GM18867 (cell line): ENCODE results near the gene RIOK1.
"Not testable (repeated sequence)": the region's sequence is repeated elsewhere in the genome, so short reads cannot be mapped to it uniquely, and the experiment has no call there.

ENCODE experiments used
- ATAC-seq: cut with Tn5 transposase; IDR thresholded peaks from one replicate; pipeline ENCODE4 v1.9.1; 2021; ENCODE audit warnings: mild to moderate bottlenecking, moderate library complexity; ENCODE audit not compliant: unreplicated experiment

Gene RIOK1

DNA sequence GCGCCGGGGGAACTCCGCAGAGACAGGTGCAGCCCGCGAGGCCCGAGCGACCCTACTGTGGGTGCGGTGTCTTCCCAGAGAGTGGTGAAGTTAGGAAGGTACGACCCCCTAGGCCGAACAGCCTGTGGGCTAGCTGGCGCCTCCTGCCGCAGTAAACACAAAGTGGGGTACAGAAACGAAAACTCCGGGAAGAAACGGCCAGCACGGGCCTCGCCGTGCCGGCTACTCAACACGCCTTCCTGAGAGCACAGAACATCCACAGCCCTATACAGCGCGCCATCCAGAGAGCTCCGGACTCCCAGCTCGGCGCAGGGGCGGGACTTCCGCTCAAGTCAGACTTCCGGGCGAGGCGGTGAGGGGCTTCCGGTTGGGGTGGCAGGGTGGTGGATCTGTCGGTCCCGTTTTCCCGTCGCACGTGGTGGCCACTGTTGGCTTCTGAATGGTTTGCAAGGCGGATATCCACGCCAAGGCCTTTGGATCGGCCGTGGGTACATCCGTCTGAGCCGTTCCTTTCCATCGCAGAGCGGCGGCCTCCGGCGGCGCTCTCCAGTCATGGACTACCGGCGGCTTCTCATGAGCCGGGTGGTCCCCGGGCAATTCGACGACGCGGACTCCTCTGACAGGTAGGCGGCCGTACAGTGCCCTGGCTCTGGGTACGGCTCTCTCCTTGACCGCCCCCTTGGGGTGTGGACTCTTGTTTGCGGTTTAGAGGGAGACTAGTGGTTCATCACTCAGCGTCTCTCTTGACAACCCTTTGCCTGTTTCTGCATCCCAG is at the start of gene RIOK1, which contains the start of gene CAGE1:
Gene RIOK1 (plus strand): TSS at position 358 of the 775 bp plus-strand sequence. CDS start 195 bp downstream, at position 553.
Gene CAGE1 (minus strand): TSS at position 292 of the 775 bp plus-strand sequence. CDS start 2,569 bp downstream, outside the sequence.
- ATAC-seq, result peak; percentile 95

DNA sequence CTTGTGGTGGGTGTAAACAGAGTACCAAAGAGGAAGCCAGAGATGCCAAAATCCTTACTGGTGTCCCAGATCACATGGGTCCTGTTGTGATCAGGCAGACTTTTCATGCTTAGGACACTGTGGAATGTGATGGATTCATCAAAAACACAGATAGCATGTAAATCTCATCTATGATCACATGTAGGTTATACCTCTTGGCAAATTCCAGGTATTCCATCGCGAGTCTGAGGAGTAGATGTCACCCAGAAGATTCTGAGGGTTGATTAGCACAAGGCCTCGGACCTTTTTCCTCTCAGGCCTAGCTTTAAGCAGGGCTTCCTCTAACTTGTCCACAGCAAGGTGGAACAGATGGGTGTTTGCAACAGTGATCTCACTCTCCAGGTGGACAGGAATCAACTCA is 48.3 kb upstream of the RIOK1 start:
- ATAC-seq, result no peak

DNA sequence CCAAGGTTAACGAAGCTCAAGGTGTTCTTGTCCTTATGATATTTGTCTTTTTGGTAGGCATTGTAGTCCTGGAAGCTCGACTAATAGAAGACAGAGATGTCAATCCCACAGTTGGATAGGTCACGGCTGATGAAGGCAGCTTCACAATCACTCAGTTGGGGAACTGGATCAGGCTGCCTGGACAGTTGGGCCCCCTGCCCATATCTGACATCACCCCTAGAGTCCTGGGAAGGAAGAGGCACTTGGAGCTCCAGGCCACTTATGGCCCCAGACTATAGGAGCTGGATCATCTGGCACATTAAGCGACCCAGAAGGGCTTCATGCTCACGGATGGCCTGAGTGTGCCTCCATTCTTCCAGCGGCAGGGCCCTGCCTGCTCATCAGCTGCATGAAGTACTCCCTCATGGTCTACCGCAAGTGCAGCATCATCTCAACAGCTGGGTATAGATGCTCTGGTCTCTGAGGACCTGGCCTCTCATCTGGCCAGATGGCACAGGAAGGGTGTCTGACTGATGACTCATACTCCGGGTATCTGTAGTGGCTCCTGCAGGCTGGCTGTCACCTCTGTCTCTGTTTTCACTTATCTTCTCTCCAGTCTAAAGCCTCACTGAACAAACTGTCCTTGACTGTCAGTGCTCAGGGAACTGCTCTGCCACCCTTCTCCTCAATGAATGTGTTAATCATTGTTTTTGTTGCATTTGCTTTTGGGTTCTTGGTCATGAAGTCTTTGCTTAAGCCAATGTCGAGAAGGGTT is 47.4 kb upstream of the RIOK1 start:
- peak; percentile 96 for ATAC-seq

DNA sequence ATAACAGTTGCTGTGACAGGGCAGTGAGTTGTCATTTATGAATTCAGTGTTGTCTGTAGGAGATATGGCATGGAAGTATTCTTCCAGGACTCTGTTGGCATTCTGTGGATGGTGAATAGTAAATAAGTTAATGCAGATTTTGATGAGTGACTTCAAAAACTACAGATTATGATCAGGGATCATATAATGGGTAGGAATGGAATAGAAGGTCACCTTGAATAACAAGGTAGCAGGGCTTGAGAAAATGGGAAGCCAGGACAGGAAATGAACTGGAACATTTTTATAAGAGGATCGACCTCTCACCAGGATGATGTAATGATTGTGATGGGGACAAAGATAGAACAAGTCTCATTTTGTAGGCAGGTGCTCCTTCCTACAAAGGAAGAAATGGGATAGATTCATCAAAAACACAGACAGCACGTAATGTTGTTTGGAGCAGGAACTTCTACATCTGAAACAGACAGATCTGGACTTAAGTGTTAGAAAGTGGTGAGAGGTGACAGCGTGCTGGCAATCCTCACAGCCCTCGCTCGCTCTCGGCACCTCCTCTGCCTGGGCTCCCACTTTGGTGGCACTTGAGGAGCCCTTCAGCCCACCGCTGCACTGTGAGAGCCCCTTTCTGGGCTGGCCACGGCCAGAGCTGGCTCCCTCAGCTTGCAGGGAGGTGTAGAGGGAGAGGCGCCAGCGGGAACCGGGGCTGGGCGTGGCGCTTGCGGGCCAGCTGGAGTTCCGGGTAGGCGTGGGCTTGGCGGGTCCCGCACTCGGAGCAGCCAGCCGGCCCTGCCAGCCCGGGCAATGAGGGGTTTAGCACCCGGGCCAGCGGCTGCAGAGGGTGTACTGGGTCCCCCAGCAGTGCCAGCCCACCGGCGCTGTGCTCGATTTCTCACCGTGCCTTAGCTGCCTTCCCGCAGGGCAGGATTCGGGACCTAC is 45.8 kb upstream of the RIOK1 start:
- ATAC-seq, result no peak

DNA sequence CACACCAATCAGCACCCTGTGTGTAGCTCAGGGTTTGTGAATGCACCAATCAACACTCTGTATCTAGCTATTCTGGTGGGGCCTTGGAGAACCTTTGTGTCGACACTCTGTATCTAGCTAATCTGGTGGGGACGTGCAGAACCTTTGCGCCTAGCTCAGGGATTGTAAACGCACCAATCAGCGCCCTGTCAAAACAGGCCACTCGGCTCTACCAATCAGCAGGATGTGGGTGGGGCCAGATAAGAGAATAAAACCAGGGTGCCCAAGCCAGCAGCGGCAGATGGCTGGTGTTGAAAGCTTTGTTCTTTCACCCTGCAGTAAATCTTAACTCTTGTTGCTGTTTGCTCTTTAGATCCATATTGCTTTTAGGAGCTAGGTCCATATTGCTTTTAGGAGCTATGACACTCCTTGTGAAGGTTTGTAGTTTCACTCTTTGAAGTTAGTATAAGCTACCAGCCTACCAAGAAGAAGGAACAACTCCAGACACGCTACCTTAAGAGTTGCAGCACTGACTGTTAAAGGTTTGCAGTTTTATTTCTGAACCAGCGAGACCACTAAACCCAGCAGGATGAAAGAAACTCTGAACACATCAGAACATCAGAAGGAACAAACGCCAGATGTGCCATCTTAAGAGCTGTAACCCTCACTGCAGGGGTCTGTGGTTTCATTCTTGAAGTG is 44.7 kb upstream of the RIOK1 start:
- not testable (repeated sequence) for ATAC-seq

DNA sequence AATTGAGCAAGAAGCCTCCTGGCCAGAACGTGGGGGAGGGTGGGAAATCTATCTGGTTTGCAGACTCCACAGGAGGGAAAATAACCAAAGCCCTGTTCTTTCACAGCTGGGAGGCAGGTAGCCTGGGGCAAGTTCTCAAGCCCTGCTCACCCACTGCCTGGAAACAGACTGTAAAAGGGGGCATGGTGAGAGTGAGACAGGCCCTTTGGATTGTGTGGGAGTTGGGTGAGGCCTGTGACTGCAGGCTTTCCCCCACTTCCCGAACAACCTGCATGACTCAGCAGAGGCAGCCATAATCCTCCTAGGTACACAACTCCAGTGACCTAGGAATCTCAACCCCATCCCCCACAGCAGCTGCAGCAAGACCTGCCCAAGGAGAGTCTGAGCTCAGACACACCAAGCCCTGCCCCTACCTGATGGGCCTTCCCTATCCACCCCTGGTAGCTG is 42.0 kb upstream of the RIOK1 start:
- ATAC-seq, result not testable (repeated sequence)

DNA sequence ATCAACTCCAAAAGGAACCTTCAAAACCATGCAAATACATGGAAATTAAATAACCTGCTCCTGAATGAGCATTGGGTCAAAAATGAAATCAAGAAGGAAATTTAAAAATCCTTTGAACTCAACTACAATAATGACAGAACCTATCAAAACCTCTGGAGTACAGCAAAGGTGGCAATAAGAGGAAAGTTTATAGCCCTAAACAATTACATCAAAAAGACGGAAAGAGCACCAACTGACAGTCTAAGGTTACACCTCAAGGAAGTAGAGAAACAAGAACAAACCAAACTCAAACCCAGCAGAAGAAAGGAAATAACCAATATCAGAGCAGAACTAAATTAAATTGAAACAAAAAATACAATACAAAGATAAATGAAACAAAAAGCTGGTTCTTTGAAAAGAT is 39.0 kb upstream of the RIOK1 start:
- not testable (repeated sequence) for ATAC-seq

DNA sequence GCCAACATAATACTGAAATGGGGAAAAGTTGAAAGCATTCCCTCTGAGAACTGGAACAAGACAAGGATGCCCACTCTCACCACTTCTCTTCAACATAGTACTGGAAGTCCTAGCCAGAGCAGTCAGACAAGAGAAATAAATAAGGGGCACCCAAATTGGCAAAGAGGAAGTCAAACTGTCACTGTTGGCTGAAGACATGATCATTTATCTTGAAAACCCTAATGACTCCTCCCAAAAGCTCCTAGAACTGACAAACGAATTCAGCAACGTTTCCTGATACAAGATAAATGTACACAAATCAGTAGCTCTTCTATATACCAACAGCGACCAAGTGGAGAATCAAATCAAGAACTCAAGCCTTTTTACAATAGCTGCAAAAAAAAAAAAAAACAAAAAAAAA is 37.7 kb upstream of the RIOK1 start:
- ATAC-seq, result not testable (repeated sequence)

DNA sequence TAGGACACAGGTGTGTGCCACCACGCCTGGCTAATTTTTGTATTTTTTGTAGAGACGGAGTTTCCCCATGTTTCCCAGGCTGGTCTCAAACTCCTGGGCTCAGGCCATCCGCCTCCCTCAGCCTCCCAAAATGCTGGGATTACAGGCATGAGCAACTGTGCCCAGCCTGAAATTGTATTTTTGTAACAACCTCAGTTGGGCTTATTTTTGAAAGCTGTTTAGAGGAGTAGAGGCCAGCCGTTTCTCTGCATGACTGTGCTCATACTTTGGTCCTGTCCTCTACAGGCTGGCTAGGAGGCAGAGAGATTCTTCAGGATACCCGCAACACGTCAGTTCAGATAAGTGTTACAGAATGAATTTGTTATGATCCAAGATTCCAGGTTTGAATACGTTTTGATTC is 22.2 kb upstream of the RIOK1 start:
- ATAC-seq, result no peak

DNA sequence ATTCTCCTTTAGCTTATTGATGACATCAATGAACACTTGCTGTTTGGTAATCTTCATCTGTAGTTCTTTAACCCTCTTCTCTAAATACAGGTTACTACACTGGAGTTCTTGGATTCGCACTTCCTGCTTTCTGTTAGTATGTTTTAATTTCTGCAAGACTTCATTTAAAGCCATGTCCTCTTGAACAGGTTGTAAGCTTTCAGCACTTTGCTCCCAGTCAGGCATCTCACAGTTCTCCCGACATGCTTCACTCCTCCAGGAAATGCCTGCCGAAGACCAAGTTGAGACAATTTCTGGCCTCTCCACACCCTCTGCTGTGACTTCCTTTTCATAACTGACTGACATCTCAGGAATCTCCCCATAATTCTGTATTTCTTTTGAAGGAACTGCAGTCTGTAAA is 15.9 kb upstream of the RIOK1 start:
- no peak for ATAC-seq

DNA sequence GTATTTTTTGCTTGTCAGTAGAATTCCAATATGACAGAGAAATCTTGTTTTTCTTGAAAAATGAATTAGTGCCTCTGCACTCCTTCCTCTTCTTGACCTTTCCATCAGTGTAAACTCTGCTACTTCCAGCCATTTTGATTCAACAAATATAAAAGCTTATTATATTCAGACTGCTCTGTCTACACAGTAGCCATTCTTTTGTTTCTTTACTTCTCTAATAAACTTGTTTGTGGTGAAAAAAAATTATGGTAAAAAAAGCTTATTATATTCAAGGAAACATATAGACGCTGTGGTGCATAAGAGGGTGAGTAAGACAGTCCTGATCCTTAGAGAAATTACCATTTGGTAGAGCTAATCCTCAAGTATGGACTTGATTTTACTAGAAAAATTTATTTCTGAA is 11.6 kb upstream of the RIOK1 start:
- no peak for ATAC-seq

DNA sequence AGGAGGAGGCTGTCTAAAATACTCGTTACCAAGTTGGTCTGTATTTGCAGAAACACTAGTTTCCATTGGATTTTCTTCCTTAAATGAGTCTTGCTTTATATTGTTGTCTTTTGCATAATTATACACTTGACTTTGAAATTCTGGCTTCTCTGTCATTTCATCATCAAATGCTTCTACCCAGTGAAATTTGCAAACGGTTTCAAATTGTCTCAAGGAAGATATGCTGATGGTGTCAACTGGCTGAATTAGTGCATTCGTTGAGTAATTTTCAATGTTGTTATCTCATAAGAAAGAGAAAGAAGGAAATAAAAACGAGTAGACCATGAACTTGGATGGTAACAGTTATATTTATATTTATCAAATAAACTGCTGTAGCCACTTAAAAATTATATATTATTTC is 10.9 kb upstream of the RIOK1 start:
- ATAC-seq, result no peak

DNA sequence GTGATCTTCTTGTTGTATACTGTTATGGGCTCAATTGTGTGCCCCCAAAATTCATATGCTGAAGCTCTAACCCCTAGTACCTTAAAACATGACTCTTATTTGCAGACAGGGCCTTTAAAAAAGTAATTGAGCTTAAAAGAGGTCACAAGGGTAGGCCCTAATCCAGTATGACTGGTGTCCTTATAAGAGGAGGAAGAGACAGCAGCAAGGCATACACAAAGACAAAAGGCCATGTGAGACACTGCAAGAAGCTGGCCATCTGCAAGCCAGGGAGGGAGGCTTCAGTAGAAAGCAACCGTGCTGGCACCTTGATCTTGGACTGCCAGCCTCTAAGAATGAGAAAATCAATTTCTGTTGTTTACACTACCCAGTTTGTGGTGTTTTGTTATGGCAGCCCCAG is 8.5 kb upstream of the RIOK1 start:
- ATAC-seq, result no peak

DNA sequence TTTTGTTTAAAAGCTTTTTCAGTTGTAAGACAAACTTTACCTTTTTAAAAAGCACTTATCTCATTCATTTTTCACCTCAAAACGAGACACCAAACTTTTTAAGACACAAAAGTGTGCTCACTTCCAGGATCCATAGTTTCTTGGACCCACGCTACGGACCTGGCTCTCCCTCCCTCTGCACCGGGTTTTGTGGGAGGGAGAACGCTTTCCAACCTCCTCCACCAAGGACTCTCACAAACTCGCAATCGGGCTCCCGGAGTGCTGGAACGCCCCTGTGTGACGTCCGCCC is 502 bp upstream of the RIOK1 start:
- no peak for ATAC-seq

DNA sequence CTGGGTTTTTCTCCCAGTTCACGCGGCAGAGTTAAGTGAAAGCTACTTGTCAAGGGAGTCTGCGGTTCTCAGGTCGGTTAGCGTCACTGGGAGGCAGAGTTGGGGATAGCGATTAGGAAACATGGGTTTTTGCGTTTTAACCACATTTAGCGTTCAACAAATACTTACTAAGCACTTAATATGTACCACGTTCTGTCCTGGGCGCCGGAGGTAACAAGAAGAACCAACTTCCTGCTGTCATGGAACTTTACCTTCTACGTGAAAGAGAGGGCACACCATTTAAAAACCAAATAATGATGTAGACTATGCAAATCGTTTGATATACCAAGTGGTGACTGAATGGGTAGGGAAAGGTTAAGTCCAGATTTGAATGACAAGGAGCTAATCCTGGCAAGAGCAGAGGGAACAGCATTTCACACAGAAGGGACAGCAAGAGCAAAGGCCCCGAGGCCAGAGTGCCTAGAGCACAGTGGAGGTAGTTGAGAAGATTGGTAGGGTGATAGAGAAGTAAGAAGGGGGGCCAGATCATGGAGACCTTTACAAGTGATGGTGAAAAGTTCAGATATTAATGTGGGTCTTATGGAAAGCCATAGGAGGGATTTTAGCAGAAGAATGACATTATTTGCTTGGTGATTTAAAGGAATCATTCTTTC is 744 bp downstream of the RIOK1 start:
- peak; percentile 14 for ATAC-seq

DNA sequence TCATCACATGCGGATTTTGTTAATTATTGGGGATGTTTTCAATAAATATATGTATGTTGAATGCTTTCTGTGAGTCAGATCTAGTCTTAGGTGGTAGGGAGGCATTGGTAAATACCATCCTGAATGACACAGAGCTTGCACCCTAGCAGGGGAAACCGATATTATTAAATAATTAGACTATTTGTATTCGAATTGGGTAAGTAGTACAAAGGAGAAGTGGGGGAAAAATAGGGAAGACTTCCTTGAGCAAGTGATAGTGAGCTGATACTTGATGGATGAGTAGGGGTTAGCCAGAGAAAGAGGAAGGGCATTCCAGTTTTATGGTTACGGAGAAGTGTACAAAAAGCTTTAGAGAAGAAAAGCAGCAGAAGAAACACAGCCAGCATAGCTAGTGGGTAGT is 1.5 kb downstream of the RIOK1 start:
- no peak for ATAC-seq

DNA sequence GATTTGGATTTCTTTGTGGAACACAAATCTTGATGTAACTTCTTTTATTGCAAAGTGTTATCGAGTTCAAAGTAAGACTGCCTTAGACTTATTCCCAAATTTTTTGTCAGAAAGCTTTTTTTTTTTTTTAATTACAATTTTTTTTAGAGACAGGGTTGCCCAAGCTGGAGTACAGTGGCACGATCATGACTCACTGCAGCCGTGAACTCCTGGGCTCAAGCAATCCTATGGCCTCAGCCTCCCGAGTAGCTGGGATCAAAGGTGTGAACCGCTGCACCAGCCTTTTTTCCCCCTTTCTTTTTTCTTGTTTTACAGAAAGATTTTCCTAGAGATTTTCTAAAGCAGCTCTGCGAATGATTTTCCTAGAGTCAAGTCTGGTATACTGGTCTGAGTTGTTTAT is 2.8 kb downstream of the RIOK1 start:
- ATAC-seq, result no peak

DNA sequence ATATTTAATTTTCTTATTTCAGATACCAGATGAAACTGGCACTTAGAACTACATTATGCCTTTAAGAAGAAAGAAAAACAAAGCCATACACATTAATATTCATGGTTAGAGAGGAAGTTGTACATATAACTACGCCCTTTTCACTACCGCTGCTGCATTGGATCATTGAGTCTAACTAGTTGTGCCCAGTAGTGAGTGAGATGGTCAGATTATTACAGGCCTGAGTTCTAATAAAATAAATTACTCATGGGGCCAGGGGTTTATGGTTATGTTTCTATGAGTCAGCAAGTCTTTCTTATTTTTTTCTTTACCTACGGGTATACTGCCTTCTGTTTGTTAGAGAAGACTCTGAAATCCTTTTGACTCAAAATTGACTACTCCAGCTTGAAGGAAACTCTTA is 11.5 kb downstream of the RIOK1 start:
- ATAC-seq, result no peak

DNA sequence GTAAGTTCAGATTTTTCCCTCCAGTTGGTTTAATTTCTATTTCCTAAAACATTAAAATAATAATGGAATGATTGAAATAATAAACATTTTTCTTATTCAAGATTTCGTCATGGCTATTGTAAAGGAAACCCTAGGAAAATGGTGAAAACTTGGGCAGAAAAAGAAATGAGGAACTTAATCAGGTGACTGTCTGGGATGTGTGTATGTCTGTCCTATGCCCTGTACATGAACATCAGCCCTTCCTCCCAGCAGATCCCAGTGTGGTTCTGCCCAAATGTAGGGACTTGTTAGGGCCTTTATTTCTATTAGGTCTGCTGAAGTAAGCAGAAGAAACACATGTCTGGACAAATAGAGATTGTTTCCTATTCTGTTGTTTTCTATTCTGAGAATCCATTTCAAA is 13.1 kb downstream of the RIOK1 start:
- ATAC-seq, result no peak

DNA sequence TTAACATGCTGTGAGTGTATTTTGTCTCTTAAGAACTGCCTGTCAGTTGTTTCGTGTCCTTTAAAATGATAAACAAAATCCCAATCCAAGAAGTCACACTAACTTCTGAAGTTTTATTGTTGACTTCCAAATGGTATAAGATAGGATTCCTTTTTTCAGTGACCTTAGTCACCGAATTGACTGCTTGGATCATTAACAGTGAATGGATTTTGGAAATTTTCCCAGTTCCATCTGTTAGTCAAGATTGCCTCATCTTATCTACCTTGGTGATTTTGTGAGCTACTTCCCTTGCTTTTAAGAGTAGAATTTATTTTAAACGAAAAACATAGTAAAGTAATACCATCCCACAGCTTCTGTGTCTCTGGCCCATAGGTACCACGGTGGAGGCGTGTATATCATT is 14.9 kb downstream of the RIOK1 start:
- no peak for ATAC-seq
